Neutrophil (primary cell): ENCODE results near the gene GMDS.

Source experiments
- H3K27ac ChIP-seq: fragments of 200-600 bp; sonication (generic); 2 replicates; pipeline ENCODE4 v1.5.1; 2016; ENCODE audit warnings: mild to moderate bottlenecking, moderate library complexity
- H3K27me3 ChIP-seq: fragments of 200-600 bp; sonication (generic); 2 replicates; pipeline ENCODE4 v1.6.0; 2016; ENCODE audit warnings: mild to moderate bottlenecking
- H3K36me3 ChIP-seq: fragments of 200-600 bp; sonication (generic); 2 replicates; pipeline ENCODE4 v1.5.1; 2017
- H3K4me1 ChIP-seq, 2 experiments: fragments of 200-600 bp in 1 of 2; sonication (generic) in 1 of 2; 1 replicate in 1 of 2; 2 replicates in 1 of 2; pipeline versions ENCODE4 v1.5.1 to v1.6.1; 2013 to 2016; ENCODE audit warnings: low read depth in 1 of 2, low read length in 1 of 2, mild to moderate bottlenecking in 1 of 2, moderate library complexity in 1 of 2; ENCODE audit not compliant: control insufficient read depth in 1 of 2, insufficient read depth in 1 of 2
- H3K4me3 ChIP-seq, 2 experiments: fragments of 200-600 bp in 1 of 2; sonication (generic) in 1 of 2; 1 replicate in 1 of 2; 2 replicates in 1 of 2; pipeline ENCODE4 v1.5.1; 2013 to 2016; ENCODE audit warnings: low read depth in 1 of 2, low read length in 1 of 2, mild to moderate bottlenecking in 1 of 2, moderate library complexity in 1 of 2
- H3K9me3 ChIP-seq: fragments of 200-600 bp; sonication (generic); 2 replicates; pipeline ENCODE4 v1.5.1; 2016
- CTCF ChIP-seq: fragments of 200-600 bp; sonication (generic); IDR thresholded peaks from 2 replicates; pipeline ENCODE4 v1.5.1; 2016; ENCODE audit warnings: antibody characterized with exemption

Gene GMDS

DNA sequence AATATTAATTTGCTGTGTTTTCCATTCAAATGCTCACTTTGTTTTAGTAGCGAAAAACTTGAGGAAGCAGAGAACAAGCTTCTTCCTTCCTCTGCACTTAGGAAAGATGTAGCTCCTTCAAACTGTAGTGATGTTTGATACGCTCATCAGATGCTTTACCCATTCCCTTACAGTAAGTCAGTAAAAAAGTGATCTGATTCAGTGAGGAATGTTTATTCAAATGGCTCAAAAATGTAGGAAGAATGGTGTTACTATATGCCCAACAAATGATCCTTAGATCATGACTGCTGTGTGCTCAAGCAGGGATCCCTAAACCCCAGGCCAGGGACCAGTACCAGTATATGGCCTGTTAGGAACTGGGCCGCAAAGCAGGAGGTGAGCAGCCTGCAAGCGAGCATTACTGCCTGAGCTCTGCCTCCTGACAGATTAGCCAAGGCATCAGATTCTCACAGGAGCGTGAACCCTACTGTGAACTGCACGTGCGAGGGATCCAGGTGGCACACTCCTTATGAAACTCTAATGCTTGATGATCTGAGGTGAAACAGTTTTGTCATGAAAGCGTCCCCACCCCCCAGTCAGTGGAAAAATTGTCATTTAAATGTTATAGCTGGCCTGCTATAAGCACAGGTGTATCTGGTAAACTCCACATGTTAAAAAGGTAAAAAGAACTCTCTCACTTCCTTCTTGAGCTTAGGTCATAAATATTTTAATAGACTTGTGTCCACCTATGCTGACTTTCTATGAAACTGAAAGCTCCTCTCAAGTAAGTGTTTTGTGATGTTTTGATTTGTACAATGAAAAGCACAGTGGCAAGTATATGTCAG, 448.5 kb downstream of the GMDS start:
- no peak for TF ChIP-seq CTCF
- no peaks in the 10 kb centered on the region for H3K4me1 ChIP-seq

DNA sequence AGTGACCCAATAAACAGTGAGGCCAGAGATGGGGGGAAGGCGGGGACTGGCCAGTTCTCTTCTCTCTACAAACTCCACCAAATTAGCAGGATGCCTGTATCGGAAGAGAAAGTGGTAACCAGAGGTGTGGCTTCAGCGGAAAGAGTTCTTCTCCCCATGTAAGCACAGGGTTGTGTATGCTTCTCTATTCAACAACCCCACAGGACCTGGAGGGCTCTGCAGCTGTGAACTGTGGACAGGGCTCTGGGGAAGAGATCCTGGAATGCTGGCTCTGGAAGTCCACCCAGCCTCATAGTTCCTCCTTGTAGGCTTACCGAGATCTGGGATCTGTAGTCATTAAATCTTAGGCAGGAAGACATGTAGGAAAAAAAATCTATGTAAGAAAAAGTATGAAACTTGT, 449.5 kb downstream of the GMDS start:
- Histone ChIP-seq H3K36me3 (no peaks in the 10 kb centered on the region), H3K9me3 (no peaks in the 10 kb centered on the region), H3K27ac (no peak overlapping the region), H3K27me3 (no peaks in the 10 kb centered on the region), H3K4me3 (no peak overlapping the region), H3K4me1 (no peaks in the 10 kb centered on the region)
- TF ChIP-seq CTCF: no peak

More for the DNA sequence above, 448.5 kb downstream of the GMDS start:
- Histone ChIP-seq H3K27me3 (no peaks in the 10 kb centered on the region), H3K9me3 (no peaks in the 10 kb centered on the region), H3K27ac (no peak overlapping the region), H3K4me3 (no peak overlapping the region), H3K36me3 (no peaks in the 10 kb centered on the region)

DNA sequence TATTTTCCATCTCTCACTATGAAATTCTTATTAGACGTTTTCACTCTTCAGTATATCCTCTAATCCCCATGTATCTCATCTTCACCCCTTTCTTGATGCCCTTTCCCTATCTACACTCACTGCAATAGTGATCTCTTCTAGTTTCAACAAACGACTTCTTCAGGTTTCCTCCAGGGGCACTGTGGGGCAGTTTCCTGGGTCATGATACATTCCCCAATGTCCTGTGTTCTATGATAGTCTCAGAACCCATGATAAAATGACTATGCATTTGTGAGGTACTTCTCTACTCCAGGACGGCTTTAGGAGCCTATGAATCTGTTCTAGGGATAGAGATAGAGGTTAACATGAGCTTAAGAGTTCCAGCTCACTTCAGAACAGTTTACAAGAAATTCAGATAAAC, 452.4 kb downstream of the GMDS start:
- no peak for TF ChIP-seq CTCF
- H3K4me3 ChIP-seq: no peak overlapping the region
- no peaks in the 10 kb centered on the region for H3K36me3 ChIP-seq
- no peaks in the 10 kb centered on the region for H3K4me1 ChIP-seq
- H3K9me3 ChIP-seq: no peaks in the 10 kb centered on the region
- H3K27ac ChIP-seq: no peak overlapping the region
- no peaks in the 10 kb centered on the region for H3K27me3 ChIP-seq

DNA sequence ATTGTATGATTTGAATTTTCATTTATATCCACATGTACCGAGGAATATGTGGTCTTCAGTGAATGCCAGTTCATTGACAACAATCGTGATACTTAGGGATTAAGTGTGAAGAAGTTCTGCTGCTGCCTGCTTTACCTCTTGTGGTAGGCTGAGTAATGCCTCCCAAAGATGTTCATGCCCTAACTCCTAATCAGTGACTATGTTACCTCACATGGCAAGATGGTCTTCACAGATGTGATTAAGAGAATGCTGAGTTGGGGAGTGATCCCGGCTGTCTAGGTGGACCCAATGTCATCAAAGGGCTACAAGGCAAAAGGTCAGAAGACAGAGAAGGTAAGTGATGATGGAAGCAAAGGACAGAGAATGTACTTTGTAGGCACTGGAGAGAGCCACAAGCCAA, 454.7 kb downstream of the GMDS start:
- Histone ChIP-seq H3K27ac (no peak overlapping the region), H3K27me3 (no peaks in the 10 kb centered on the region), H3K36me3 (no peaks in the 10 kb centered on the region), H3K9me3 (no peaks in the 10 kb centered on the region), H3K4me3 (no peak overlapping the region), H3K4me1 (no peaks in the 10 kb centered on the region)
- TF ChIP-seq CTCF: no peak

DNA sequence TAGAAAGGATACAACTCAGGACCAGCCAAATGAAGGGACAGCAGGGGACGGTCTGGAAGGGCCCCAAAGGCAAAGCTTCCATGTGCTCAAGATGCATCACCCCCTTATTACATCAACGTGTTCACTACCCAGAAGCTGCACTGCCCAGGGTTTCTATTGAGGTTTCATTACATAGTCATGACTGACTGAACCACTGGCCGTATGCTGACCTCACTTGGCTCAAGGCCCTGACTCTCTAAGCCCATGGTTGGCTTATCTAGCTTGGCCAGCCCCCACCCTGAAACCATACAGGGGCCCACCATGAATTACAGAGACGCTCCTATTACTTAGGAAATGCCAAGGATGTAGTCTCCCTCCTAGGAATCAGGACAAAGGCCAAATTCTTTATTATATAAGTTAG, 456.3 kb downstream of the GMDS start:
- Histone ChIP-seq H3K4me1 (no peaks in the 10 kb centered on the region), H3K27ac (no peak overlapping the region), H3K9me3 (no peaks in the 10 kb centered on the region), H3K27me3 (no peaks in the 10 kb centered on the region), H3K4me3 (no peak overlapping the region), H3K36me3 (no peaks in the 10 kb centered on the region)
- TF ChIP-seq CTCF: no peak
